A549 (cell line): ENCODE results near the gene OR52N1. TPM values are rescaled to one million over a fixed set of nuclear protein-coding genes. Genes with fewer than 3 reads are reported as not detected.

Experiments
- ATAC-seq, 2 experiments: fragments of 200-7000 bp in 1 of 2; fragments of >200 bp in 1 of 2; cut with Nextera tagmentation in 1 of 2; cut with Tn5 transposase in 1 of 2; 3 replicates each; pipeline versions ENCODE4 v1.8.0 to v1.9.1; 2018 to 2020; ENCODE audit warnings: mild to moderate bottlenecking in 1 of 2, moderate library complexity in 1 of 2
- CTCF ChIA-PET: fragments of 300-600 bp; sonication (Branson Sonifier 250); formaldehyde crosslinking; extraction: SDS; loops from one replicate; lab custom pipeline; 2021; ENCODE audit warnings: antibody characterized with exemption, inconsistent platforms; lab: Yijun Ruan, JAX
- POLR2A ChIA-PET: fragments of 350-600 bp; formaldehyde crosslinking; extraction: SDS; loops from one replicate; lab custom pipeline; 2021; ENCODE audit warnings: antibody characterized with exemption, inconsistent platforms; lab: Yijun Ruan, JAX
- DNase-seq, 2 experiments: peaks; one replicate each; pipeline versions ENCODE4 v3.0.0 to v3.0.0-alpha.2; 2011 to 2016; ENCODE audit warnings: low read depth in 1 of 2, low spot score in 1 of 2
- FAIRE-seq: peaks from 2 replicates; lab custom pipeline; 2011; peaks lifted over from hg19 to GRCh38; lab: Jason Lieb, UNC
- H3K27ac ChIP-seq, 2 experiments: fragments of >200 bp; sonication (Bioruptor Twin); formaldehyde crosslinking; 3 replicates each; pipeline ENCODE4 v1.5.1; 2016 to 2017
- H3K4me1 ChIP-seq: fragments of >200 bp; sonication (Bioruptor Twin); formaldehyde crosslinking; 3 replicates; pipeline ENCODE4 v1.6.1; 2016
- H3K4me2 ChIP-seq: fragments of >200 bp; sonication (Bioruptor Twin); formaldehyde crosslinking; 3 replicates; pipeline ENCODE4 v1.6.1; 2016
- H3K4me3 ChIP-seq: fragments of >200 bp; sonication (Bioruptor Twin); formaldehyde crosslinking; 3 replicates; pipeline ENCODE4 v1.5.1; 2016
- H3K9me3 ChIP-seq: fragments of >200 bp; sonication (Bioruptor Twin); formaldehyde crosslinking; 3 replicates; pipeline ENCODE4 v1.6.1; 2016
- CBX8 ChIP-seq: fragments of 200-600 bp; sonication (generic); IDR thresholded peaks from 2 replicates; pipeline ENCODE4 v1.6.1; 2016
- CHD4 ChIP-seq: fragments of 200-600 bp; sonication (generic); IDR thresholded peaks from 2 replicates; pipeline ENCODE4 v1.6.1; 2016; ENCODE audit warnings: antibody characterized with exemption, mild to moderate bottlenecking, borderline replicate concordance
- FOSB ChIP-seq: fragments of 250-450 bp; sonication (Bioruptor Pico); IDR thresholded peaks from 2 replicates; pipeline ENCODE4 v1.5.0; 2020; ENCODE audit warnings: mild to moderate bottlenecking, moderate library complexity
- FOSL2 ChIP-seq, 2 experiments: fragments of 450-650 bp in 1 of 2; fragments of >200 bp in 1 of 2; sonication (Bioruptor Twin) in 1 of 2; formaldehyde crosslinking; IDR thresholded peaks; 2 replicates each; pipeline versions ENCODE4 v1.5.0 to v1.6.1; 2016 to 2020; ENCODE audit warnings: mild to moderate bottlenecking in 1 of 2, moderate library complexity in 1 of 2
- FOXS1 ChIP-seq: fragments of 250-450 bp; sonication (Bioruptor Pico); IDR thresholded peaks from 2 replicates; pipeline ENCODE4 v1.5.0; 2020; ENCODE audit warnings: mild to moderate bottlenecking, moderate library complexity
- GATA3 ChIP-seq: IDR thresholded peaks from 2 replicates; pipeline ENCODE4 v1.6.1; 2012; ENCODE audit warnings: borderline replicate concordance
- HDAC2 ChIP-seq: fragments of 200-600 bp; sonication (generic); IDR thresholded peaks from 2 replicates; pipeline ENCODE4 v1.6.1; 2016
- HOXA7 ChIP-seq: fragments of 250-450 bp; sonication (Bioruptor Pico); IDR thresholded peaks from 2 replicates; pipeline ENCODE4 v1.5.0; 2020; ENCODE audit warnings: mild to moderate bottlenecking, moderate library complexity
- KDM1A ChIP-seq: fragments of 200-600 bp; sonication (generic); IDR thresholded peaks from 2 replicates; pipeline ENCODE4 v1.6.1; 2016; ENCODE audit warnings: low read depth, mild to moderate bottlenecking
- MAFK ChIP-seq: fragments of 450-650 bp; IDR thresholded peaks from 2 replicates; pipeline ENCODE4 v1.6.1; 2014; ENCODE audit not compliant: partially characterized antibody
- MYC ChIP-seq: IDR thresholded peaks from 2 replicates; pipeline ENCODE4 v1.6.1; 2012; ENCODE audit warnings: mild to moderate bottlenecking, inconsistent platforms, low read length, improper control_type of control experiment, borderline replicate concordance
- NFE2L2 ChIP-seq: fragments of 150-350 bp; conservative IDR thresholded peaks from 2 replicates; pipeline ENCODE4 v1.6.1; 2014; ENCODE audit warnings: low read length
- RARB ChIP-seq: fragments of 250-450 bp; sonication (Bioruptor Pico); IDR thresholded peaks from 2 replicates; pipeline ENCODE4 v1.8.0; 2021; ENCODE audit warnings: mild to moderate bottlenecking, moderate library complexity
- RCOR1 ChIP-seq: fragments of 150-350 bp; IDR thresholded peaks from 2 replicates; pipeline ENCODE4 v1.6.1; 2014; ENCODE audit warnings: antibody characterized with exemption, low read length, low read depth
- RFX5 ChIP-seq: fragments of 450-650 bp; IDR thresholded peaks from 2 replicates; pipeline ENCODE4 v1.7.1; 2014; ENCODE audit warnings: antibody characterized with exemption, mild to moderate bottlenecking, moderate library complexity
- RNF2 ChIP-seq: fragments of 200-600 bp; sonication (generic); IDR thresholded peaks from 2 replicates; pipeline ENCODE4 v1.6.1; 2016; ENCODE audit warnings: low read depth, mild to moderate bottlenecking, antibody characterized with exemption, moderate library complexity, borderline replicate concordance
- SMC3 ChIP-seq: fragments of >200 bp; sonication (Bioruptor Twin); formaldehyde crosslinking; IDR thresholded peaks from 3 replicates; pipeline ENCODE4 v1.6.1; 2018; ENCODE audit warnings: inconsistent platforms
- SREBF2 ChIP-seq: fragments of 450-650 bp; IDR thresholded peaks from 2 replicates; pipeline ENCODE4 v1.6.1; 2014; ENCODE audit warnings: mild to moderate bottlenecking, moderate library complexity
- ZC3H11A ChIP-seq: fragments of 450-650 bp; IDR thresholded peaks from 2 replicates; pipeline ENCODE4 v1.6.1; 2014; ENCODE audit warnings: antibody characterized with exemption, mild to moderate bottlenecking
- WGBS: methylation state at CpG from one replicate; pipeline ENCODE4 v1.1.6; 2017; ENCODE audit errors: missing lambda C conversion rate; 5-methylcytosine and 5-hydroxymethylcytosine counted together
- polyA plus RNA-seq, 4 experiments: library from polyadenylated mRNA; depleted of rRNA in 3 of 4; stranded (reverse); fragments of >200 nt; fragmentation: RNase III in 1 of 4; extraction: RNeasy Plus Mini Kit Qiagen cat#74134 plus additional on column Dnase treatment in 1 of 4; gene quantifications; 2 replicates in 3 of 4; 3 replicates in 1 of 4; pipeline ENCODE4 v1.2.3, GENCODE V29; 2011 to 2017
- TF ChIP-seq, protein P1 (sequence below): IDR thresholded peaks from 2 replicates; pipeline ENCODE4 v1.6.1; 2012; ENCODE audit warnings: low read depth, borderline replicate concordance
- TF ChIP-seq, protein P2 (sequence below): fragments of >200 bp; sonication (Bioruptor Twin); formaldehyde crosslinking; IDR thresholded peaks from 3 replicates; pipeline ENCODE4 v1.5.1; 2016
- TF ChIP-seq, protein P3 (sequence below): fragments of >200 bp; sonication (Bioruptor Twin); formaldehyde crosslinking; IDR thresholded peaks from 2 replicates; pipeline ENCODE4 v1.6.1; 2016
- TF ChIP-seq, protein P4 (sequence below): fragments of >200 bp; sonication (Bioruptor Twin); formaldehyde crosslinking; IDR thresholded peaks from 3 replicates; pipeline ENCODE4 v1.6.1; 2016
- TF ChIP-seq, protein P5 (sequence below): fragments of 250-450 bp; sonication (Bioruptor Pico); IDR thresholded peaks from 2 replicates; pipeline ENCODE4 v1.5.0; 2021; ENCODE audit warnings: mild to moderate bottlenecking, moderate library complexity, borderline replicate concordance
- TF ChIP-seq, protein P6 (sequence below): IDR thresholded peaks from 2 replicates; pipeline ENCODE4 v1.6.1; 2012

The OR52N1 gene
- polyA plus RNA-seq, 2 of the 4 experiments (the other 2 are of a cell fraction): not detected

DNA sequence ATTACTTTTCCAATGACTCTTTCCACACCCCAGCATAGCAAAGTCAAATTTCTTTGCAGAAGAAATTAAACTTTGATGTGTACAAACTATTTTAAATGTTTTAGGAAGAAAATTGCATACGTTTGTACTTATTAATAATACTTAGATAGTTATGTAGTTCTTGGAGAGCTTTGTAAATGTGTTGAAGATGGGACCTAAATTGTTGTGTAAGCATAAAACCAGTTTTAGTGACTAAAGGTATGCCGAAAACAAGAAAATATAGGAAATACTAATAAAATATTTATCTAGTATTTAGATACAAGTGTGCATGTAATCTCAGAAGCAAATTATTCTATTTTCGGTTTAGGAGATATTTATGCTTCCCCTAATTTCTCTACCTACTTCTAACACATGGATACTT is 41.2 kb downstream of the OR52N1 start:
- ATAC-seq (no peak), DNase-seq (no peak), FAIRE-seq (no peak)
- no peak overlapping the region for H3K27ac ChIP-seq
- no peaks in the 10 kb centered on the region for H3K9me3 ChIP-seq
- TF ChIP-seq MAFK: peak; percentile 38
- TF ChIP-seq MYC: no peak
- ChIA-PET CTCF (no interaction called here), POLR2A (no interaction called here)
- no peaks in the 10 kb centered on the region for H3K4me1 ChIP-seq
- H3K4me3 ChIP-seq: no peak overlapping the region
- 14% methylated on average over 3 of the region's 3 CpGs for WGBS
- no peak overlapping the region for H3K4me2 ChIP-seq

DNA sequence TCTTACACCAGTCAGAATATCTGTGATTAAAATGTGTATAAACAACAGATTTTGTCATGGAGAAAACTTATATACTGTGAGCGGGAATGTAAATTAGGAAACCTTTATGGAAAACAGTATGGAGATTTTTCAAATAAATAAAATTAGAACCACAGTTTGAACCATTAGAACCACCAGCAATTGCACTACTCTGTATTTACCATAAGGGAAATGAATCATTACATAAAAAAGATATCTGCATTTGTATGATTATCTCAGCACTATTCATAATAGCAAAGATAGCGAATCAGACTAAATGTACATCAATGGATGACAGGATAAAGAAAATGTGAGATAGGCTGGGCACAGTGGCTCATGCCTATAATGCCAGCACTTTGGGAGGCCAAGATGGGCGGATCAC is 44.5 kb downstream of the OR52N1 start:
- ATAC-seq: no peak
- POLR2A ChIA-PET: no interaction called here

DNA sequence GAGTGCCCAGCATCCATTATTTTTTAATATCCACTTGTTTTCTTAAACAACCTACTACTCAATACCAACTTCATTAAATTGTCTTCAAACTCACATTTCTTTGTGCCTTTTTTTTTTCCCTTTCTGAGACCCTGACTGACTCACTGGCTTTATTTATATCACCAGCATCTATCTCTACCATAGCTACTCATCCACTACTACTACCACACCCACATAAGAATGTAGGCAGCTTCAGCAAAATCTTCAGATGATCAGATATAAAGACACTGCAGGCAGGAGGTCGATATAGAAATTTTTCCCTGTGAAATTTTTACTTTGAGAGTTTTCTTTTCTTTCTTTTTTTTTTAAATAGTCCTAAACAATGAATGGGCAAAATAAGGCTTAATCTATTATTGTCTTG is 52.6 kb downstream of the OR52N1 start:
- H3K9me3 ChIP-seq: 0 out of 3 replicates have a peak, but pooled peaks cover 4% of the 10 kb centered on the region
- FAIRE-seq (no peak), DNase-seq (no peak), ATAC-seq (0 out of 6 replicates have a peak, but pooled peaks of 1 of the 2 experiments have one; percentile 27)
- ChIA-PET POLR2A (no interaction called here), CTCF (interaction anchor here (1.0 kb wide), 1 partner anchor 69 kb away, joined by 3 read pairs; no protein-coding TSS in a partner anchor)
- TF ChIP-seq KDM1A: no peak
- no peak for TF ChIP-seq HDAC2
- no peak for TF ChIP-seq NFE2L2
- no peak for TF ChIP-seq FOXS1 (CRISPR knock-in tag)
- TF ChIP-seq, protein P1, sequence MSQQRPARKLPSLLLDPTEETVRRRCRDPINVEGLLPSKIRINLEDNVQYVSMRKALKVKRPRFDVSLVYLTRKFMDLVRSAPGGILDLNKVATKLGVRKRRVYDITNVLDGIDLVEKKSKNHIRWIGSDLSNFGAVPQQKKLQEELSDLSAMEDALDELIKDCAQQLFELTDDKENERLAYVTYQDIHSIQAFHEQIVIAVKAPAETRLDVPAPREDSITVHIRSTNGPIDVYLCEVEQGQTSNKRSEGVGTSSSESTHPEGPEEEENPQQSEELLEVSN: no peak
- TF ChIP-seq, protein P2, sequence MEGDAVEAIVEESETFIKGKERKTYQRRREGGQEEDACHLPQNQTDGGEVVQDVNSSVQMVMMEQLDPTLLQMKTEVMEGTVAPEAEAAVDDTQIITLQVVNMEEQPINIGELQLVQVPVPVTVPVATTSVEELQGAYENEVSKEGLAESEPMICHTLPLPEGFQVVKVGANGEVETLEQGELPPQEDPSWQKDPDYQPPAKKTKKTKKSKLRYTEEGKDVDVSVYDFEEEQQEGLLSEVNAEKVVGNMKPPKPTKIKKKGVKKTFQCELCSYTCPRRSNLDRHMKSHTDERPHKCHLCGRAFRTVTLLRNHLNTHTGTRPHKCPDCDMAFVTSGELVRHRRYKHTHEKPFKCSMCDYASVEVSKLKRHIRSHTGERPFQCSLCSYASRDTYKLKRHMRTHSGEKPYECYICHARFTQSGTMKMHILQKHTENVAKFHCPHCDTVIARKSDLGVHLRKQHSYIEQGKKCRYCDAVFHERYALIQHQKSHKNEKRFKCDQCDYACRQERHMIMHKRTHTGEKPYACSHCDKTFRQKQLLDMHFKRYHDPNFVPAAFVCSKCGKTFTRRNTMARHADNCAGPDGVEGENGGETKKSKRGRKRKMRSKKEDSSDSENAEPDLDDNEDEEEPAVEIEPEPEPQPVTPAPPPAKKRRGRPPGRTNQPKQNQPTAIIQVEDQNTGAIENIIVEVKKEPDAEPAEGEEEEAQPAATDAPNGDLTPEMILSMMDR: no peak
- TF ChIP-seq RNF2: no peak
- TF ChIP-seq FOSL2 (IDR thresholded peaks at IDR 0.05): no peak
- no peak for TF ChIP-seq FOSL2 (CRISPR knock-in tag; IDR thresholded peaks at IDR 0.05)
- TF ChIP-seq, protein P3, sequence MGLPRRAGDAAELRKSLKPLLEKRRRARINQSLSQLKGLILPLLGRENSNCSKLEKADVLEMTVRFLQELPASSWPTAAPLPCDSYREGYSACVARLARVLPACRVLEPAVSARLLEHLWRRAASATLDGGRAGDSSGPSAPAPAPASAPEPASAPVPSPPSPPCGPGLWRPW: no peak
- no peak for TF ChIP-seq RFX5
- no peak overlapping the region for H3K4me3 ChIP-seq
- H3K4me2 ChIP-seq: peak overlapping the region; percentile 46; the same call in 2 of the 3 replicates
- WGBS: 3% methylated on average over 1 of the region's 1 CpG
- peaks cover 6% of the 10 kb centered on the region; the same call in 1 of the 3 replicates for H3K4me1 ChIP-seq
- peak overlapping the region in 1 of 2 experiments; percentile 25; a peak in 2 of 6 replicates for H3K27ac ChIP-seq

More for the DNA sequence above, 44.5 kb downstream of the OR52N1 start:
- FAIRE-seq (peak; percentile 23), DNase-seq (no peak)
- H3K27ac ChIP-seq: no peak overlapping the region
- TF ChIP-seq, protein P4, sequence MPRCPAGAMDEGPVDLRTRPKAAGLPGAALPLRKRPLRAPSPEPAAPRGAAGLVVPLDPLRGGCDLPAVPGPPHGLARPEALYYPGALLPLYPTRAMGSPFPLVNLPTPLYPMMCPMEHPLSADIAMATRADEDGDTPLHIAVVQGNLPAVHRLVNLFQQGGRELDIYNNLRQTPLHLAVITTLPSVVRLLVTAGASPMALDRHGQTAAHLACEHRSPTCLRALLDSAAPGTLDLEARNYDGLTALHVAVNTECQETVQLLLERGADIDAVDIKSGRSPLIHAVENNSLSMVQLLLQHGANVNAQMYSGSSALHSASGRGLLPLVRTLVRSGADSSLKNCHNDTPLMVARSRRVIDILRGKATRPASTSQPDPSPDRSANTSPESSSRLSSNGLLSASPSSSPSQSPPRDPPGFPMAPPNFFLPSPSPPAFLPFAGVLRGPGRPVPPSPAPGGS: no peak
- TF ChIP-seq SMC3: no peak
- TF ChIP-seq, protein P5, sequence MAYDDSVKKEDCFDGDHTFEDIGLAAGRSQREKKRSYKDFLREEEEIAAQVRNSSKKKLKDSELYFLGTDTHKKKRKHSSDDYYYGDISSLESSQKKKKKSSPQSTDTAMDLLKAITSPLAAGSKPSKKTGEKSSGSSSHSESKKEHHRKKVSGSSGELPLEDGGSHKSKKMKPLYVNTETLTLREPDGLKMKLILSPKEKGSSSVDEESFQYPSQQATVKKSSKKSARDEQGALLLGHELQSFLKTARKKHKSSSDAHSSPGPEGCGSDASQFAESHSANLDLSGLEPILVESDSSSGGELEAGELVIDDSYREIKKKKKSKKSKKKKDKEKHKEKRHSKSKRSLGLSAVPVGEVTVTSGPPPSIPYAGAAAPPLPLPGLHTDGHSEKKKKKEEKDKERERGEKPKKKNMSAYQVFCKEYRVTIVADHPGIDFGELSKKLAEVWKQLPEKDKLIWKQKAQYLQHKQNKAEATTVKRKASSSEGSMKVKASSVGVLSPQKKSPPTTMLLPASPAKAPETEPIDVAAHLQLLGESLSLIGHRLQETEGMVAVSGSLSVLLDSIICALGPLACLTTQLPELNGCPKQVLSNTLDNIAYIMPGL (CRISPR knock-in tag): no peak
- no peak for TF ChIP-seq MAFK
- no peak for TF ChIP-seq RARB (CRISPR knock-in tag)
- no peak for TF ChIP-seq ZC3H11A
- no peak for TF ChIP-seq RCOR1
- TF ChIP-seq GATA3: no peak
- TF ChIP-seq FOSL2 (IDR thresholded peaks at IDR 0.05): no peak
- TF ChIP-seq FOSL2 (CRISPR knock-in tag; IDR thresholded peaks at IDR 0.05): no peak
- TF ChIP-seq FOSB (CRISPR knock-in tag): no peak
- TF ChIP-seq CHD4: no peak
- TF ChIP-seq, protein P1: no peak
- no peak for TF ChIP-seq SREBF2
- no peak for TF ChIP-seq KDM1A
- TF ChIP-seq RFX5: no peak
- no peak for TF ChIP-seq HOXA7 (CRISPR knock-in tag)
- TF ChIP-seq, protein P6, sequence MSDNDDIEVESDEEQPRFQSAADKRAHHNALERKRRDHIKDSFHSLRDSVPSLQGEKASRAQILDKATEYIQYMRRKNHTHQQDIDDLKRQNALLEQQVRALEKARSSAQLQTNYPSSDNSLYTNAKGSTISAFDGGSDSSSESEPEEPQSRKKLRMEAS: no peak
- no peak for TF ChIP-seq CBX8
- CTCF ChIA-PET: no interaction called here
- H3K4me1 ChIP-seq: no peaks in the 10 kb centered on the region
- no peak overlapping the region for H3K4me2 ChIP-seq
- 47% methylated on average over 3 of the region's 3 CpGs for WGBS
- 0 out of 3 replicates have a peak, but pooled peaks cover 2% of the 10 kb centered on the region for H3K9me3 ChIP-seq
- no peak overlapping the region for H3K4me3 ChIP-seq
